Erythroblast (primary cell): ENCODE measurements around the gene PSMB7.

Experiments used
- GATA1 ChIP-seq: IDR thresholded peaks from 2 replicates; pipeline ENCODE4 v1.6.1; 2011; ENCODE audit warnings: low read depth, mild to moderate bottlenecking, control low read depth, low read length, moderate library complexity
- POLR2A ChIP-seq: IDR thresholded peaks from 2 replicates; pipeline ENCODE4 v1.6.1; 2011; ENCODE audit warnings: mild to moderate bottlenecking, low read length

DNA sequence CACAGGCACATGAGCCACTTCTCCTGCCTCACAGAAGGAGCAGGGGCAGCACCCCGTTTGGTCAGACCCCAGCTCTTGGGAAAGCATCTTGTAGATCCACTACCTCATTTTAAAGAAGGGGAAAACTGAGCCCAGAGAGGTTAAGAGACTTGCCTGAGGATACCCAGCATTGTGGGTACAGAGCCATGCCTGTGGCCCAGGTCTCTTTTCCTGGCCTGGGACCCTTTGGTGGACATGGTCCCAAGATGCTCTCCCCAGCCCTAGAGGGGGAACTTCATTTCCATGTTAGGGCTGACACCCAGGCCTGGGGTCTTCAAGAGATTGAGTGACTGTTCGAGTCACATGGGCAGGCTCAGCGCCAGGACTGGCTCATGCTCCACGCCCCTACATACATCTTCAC, 93.3 kb downstream of the PSMB7 start:
- TF ChIP-seq POLR2A (no peak), GATA1 (no peak)
